GM21717 (cell line): ENCODE results near the gene CFAP90.
A peak's percentile ranks its signal among the peaks of the same experiment; 100 is the strongest.

Experiments
- ATAC-seq: cut with Tn5 transposase; IDR thresholded peaks from one replicate; pipeline ENCODE4 v1.9.1; 2021; ENCODE audit warnings: mild to moderate bottlenecking, moderate library complexity; ENCODE audit not compliant: unreplicated experiment

CFAP90 gene, protein sequence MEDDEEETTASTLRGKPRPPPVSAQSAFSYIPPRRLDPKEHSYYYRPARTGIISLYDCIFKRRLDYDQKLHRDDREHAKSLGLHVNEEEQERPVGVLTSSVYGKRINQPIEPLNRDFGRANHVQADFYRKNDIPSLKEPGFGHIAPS

GRCh38 chr5:7850395-7851239, at the start of gene CFAP90:
CFAP90 (minus strand) TSS chr5:7851133; CDS start chr5:7851021, 112 bp downstream.
- ATAC-seq: no peak

- ATAC-seq: no peak
Observed at GRCh38 chr5:7897014-7897600, 46.2 kb upstream of the CFAP90 start.

DNA sequence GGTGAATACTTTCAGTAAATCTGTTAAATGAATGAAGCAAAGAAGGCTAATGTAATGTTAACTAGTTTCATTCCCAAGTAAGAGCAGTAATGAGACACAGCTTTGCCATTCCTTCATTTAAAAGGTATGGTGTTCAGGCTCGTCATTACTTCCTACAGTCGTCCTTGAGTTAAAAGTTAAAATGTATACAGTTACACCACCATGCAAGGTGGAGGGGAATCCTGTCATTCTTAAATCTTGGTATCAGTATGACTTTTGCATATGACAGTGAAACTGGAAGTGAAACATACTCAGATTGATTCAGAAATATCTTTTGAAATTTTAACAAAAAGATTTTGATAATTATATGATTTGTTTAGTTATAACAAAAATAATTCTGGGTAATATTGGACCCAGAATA, 43.9 kb upstream of the CFAP90 start:
- ATAC-seq: peak; percentile 97

GRCh38 chr5:7894439-7894838, 43.5 kb upstream of the CFAP90 start:
- no peak for ATAC-seq

- ATAC-seq: no peak
Observed at GRCh38 chr5:7888901-7889300, 38.0 kb upstream of the CFAP90 start.

GRCh38 chr5:7886849-7887475, 36.0 kb upstream of the CFAP90 start:
- no peak for ATAC-seq

DNA sequence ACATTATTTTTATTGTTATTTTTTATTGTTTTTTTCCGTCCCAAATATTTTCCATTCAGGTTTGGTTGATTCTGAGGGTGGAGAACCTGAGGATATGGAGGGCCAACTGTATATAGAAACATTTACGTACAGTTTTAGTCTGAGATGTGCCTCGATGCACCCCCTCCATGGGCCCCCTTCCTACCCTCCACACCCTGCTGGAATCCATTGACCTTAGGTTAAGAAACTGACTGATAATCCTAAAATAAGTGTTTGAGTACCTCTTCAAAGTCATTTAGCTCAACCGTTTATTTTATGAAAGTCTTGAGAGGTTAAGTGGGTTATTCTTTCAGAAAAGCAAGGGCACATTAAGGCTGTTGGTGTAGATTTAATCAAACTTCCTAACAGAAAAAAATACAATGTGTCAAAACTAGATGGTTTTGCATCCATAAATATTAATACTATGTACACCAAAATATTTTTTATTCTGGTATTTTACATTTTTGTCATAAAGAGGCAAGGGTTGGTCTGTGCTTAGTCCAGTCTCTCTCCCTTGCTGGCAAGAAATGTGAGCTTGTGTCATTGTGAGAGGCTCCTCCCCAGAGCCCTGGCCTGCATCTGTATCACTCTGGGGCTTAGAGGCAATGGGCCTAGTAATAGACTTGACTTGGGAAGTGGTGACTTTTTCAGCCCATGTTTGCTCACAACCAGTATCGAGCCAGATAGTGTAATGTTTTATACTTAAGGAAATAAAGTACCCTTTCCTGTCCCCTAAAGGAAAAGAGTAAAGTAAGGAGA, 33.7 kb upstream of the CFAP90 start:
- no peak for ATAC-seq

- ATAC-seq: no peak
Observed at GRCh38 chr5:7882926-7883325, 32.0 kb upstream of the CFAP90 start.

GRCh38 chr5:7881816-7882215, 30.9 kb upstream of the CFAP90 start:
- no peak for ATAC-seq

GRCh38 chr5:7881091-7881490, 30.2 kb upstream of the CFAP90 start:
- ATAC-seq: no peak

DNA sequence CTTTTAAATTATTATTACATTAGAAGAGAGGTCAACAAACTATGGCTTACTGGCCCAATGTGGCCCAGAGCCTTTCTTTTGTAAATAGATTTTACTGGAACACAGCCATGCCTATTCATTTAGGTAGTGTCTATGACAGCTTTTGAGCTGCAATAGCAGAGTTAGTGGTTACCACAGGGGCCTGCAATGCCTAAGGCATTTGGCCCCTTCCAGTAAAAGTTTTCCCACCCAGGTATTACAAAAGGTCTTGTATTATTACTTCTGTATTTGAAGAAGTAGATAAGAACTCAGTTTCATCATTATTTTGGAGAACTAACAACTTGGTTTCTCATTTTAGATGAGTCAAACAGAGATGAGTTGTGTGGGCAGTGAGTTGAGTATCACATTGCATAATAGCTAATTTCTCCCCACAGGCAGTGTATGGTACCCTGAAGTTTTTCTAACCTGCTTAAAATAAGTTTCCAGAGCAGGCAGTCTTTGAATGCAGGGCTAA, 27.5 kb upstream of the CFAP90 start:
- peak; percentile 95 for ATAC-seq

DNA sequence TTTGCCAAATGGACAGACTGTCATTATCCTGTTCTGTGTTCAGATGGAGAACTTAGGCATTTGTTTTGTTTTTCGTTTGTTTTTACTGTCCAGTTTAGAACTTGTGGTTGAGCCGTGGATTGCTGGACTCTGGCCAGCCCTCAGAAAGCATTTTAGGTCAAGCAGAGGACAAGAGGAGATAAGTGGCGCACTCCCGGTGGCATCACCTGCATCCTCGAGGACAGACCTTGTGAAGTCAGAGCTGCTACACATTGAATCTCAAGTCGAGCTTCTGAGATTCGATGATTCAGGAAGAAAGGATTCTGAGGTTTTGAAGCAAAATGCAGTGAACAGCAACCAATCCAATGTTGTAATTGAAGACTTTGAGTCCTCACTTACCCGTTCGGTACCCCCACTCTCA, 26.9 kb upstream of the CFAP90 start:
- ATAC-seq: no peak

GRCh38 chr5:7876867-7877266, 25.9 kb upstream of the CFAP90 start:
- peak; percentile 51 for ATAC-seq

GRCh38 chr5:7875151-7875550, 24.2 kb upstream of the CFAP90 start:
- no peak for ATAC-seq

DNA sequence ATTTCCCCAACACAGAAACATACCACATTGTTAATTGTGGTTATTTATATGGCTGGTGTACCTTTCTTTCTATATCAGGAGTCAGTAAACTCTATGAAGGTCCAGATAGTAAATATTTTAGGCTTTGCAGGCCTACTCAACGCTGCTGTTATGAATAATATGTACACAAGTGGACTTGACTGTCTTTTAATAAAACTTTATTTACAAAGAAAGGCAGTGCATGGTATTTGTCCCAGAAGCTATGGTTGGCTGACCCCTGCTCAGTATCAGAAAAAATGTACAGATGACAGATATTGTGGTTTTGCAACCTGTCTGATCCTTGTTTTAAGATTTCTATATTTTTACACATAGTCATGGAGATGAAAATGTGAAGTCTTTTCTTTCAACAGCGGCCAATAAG, 23.7 kb upstream of the CFAP90 start:
- no peak for ATAC-seq

- no peak for ATAC-seq
Observed at GRCh38 chr5:7873216-7873615, 22.3 kb upstream of the CFAP90 start.

GRCh38 chr5:7872517-7873130, 21.7 kb upstream of the CFAP90 start:
- ATAC-seq: no peak

DNA sequence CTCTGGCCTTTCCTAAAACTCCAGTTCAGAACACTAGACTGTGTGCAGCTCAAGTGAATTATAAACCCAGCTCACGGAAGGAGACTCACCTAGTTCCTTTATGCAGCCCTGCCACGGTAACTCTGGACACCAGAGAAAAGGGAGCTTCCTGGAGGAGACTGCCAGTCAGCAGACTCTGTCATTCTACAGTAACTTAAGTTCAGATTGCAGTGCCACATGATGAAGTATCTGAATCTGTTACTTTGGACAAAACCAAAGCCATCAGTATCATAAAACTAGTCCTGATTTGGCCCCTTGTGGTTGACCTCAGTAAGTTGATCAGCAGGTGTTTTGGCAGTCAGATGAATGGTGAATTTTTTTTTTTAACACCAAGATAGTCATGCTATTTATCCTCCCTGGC, 20.7 kb upstream of the CFAP90 start:
- no peak for ATAC-seq

DNA sequence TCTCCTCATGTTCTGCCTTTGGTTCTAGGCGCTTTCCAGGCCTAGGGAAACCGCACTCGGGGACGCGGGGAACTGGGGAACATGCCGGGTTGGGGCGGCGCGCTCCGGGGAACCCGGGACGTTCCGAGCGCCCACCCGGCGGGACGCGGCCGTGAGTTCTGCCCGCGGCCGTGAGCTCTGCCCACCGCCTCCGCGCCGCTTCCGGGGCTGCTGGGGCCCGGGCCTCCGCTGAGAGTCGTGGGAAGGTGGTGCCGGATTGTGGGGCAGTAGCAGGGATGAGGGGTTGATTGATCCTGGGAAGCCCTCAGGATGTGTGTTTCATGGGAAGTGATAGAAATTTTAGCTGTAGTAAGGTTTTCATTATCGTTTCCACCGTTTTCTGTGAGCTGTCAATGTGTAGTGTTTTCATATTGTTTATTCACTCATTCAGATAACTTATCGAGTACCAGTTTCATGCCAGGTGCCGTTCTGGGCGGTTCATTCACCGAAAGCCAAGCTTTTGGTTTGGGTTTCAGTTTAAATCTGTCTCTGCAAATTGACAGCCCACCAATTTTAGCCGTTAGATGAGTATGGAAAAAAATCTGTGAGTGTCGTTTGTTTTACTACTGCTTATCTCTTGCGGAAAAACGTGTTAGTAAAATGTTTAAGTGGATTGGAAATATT, 18.7 kb upstream of the CFAP90 start:
- peak; percentile 44 for ATAC-seq
